Measurements from ENCODE around the gene FAM234A. TPM values are rescaled to one million over a fixed set of nuclear protein-coding genes. Genes with fewer than 3 reads are reported as not detected.
A peak's percentile ranks its signal among the peaks of the same experiment; 100 is the strongest.
"Not testable (repeated sequence)": the region's sequence is repeated elsewhere in the genome, so short reads cannot be mapped to it uniquely, and the experiment has no call there.

The FAM234A gene
- total and polyA plus RNA-seq, 3 experiments from 2014 or later = 23.1 to 27.9 (median 26.1) TPM

DNA sequence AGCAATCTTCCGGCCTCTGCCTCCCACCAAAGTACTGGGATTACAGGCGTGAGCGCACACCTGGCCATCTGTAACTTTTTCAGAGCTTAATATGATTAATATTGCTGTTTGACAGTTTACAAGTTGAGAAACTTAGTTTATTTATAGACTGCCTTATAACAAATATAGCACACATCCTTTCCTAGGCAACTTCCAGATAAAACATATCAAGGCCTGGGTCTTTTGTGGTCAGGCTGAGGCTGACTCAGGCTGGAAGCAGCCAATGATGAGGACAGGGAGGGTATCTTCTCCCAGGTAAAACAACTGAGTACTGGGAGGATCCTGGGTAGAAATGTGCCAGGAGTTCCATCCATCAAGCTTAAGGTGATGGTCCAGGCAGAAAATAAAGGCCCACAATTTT, 21.6 kb upstream of the FAM234A start:
- Mint-ChIP-seq H3K4me3 (no peak overlapping the region), H3K4me1 (peaks cover 0 to 22% (median 7%) of the 10 kb centered on the region in 3 donors), H3K27me3 (no peaks in the 10 kb centered on the region), H3K36me3 (peaks cover 0 to 85% (median 6%) of the 10 kb centered on the region in 3 donors), H3K9me3 (no peaks in the 10 kb centered on the region), H3K27ac (peak overlapping the region in 5 of 8 donors; percentile 23 to 74 (median 33))
- peaks cover 24% of the 10 kb centered on the region for H3K36me3 ChIP-seq (ENCODE audit: insufficient read depth, low read length)
- H3K27ac ChIP-seq (ENCODE audit: low read depth, low read length) = no peak overlapping the region
- POLR2A ChIA-PET = no interaction called here
- H3K27me3 ChIP-seq (ENCODE audit: insufficient read depth, low read length, poor library complexity, severe bottlenecking) = no peaks in the 10 kb centered on the region
- DNase-seq = no peak
- H3K4me3 ChIP-seq (ENCODE audit: low read length) = no peak overlapping the region
- H3K9me3 ChIP-seq (ENCODE audit: low read length) = no peaks in the 10 kb centered on the region
- no peaks in the 10 kb centered on the region for H3K4me1 ChIP-seq (ENCODE audit: insufficient read depth, low read length)
- CTCF ChIA-PET = no interaction called here

- Histone ChIP-seq H3K4me3 (ENCODE audit: low read length) (no peak overlapping the region), H3K4me1 (ENCODE audit: insufficient read depth, low read length) (no peaks in the 10 kb centered on the region), H3K36me3 (ENCODE audit: insufficient read depth, low read length) (peaks cover 35% of the 10 kb centered on the region), H3K27ac (ENCODE audit: low read depth, low read length) (no peak overlapping the region), H3K27me3 (ENCODE audit: insufficient read depth, low read length, poor library complexity, severe bottlenecking) (no peaks in the 10 kb centered on the region), H3K9me3 (ENCODE audit: low read length) (no peaks in the 10 kb centered on the region)
- DNase-seq = no peak
- CTCF ChIA-PET = interaction anchor here (1.8 kb wide), 1 partner anchor 142 kb away, joined by 5 read pairs; no protein-coding TSS in a partner anchor
- Mint-ChIP-seq H3K27me3 (peaks cover 0 to 2% of the 10 kb centered on the region in 2 donors), H3K4me1 (peaks cover 7 to 26% (median 19%) of the 10 kb centered on the region in 3 donors), H3K4me3 (no peak overlapping the region), H3K27ac (no peak overlapping the region), H3K9me3 (no peaks in the 10 kb centered on the region), H3K36me3 (peaks cover 0 to 78% (median 15%) of the 10 kb centered on the region in 3 donors)
- POLR2A ChIA-PET = no interaction called here
Measured at GRCh38 chr16:220021-220420, 14.6 kb upstream of the FAM234A start.

DNA sequence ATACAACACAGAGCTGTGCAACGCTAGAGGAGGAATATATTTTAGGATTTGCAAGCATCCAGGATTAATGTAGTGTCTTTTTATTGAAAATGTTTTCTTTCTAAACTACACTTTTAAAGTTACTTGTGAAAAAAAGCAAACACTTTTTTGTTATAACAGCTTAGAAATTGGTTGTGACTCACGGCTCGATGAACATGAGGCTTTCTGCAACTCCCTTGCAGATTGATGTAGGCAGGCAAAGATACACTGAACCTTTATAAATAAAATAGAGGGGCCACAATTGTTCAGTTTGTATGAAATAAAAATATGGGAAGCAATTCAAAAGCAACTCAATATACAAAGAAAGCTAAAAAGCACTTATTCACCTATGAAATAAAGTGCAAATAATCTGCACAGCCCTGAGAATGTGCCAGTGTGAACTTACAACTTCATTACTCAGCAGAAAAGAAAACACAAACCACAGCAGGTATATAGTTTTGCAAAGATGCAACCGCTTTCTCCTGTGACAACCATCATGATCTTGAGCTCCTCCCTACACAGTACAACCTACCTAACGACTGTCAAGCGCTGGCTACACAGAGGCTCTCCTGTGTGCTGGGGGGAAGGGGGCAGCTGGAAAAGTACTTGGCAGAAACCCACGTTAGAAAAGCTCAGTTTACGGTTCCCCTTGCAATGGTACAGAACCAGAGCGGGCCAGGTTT, 6.3 kb upstream of the FAM234A start:
- Mint-ChIP-seq H3K36me3 (peaks cover 5 to 50% (median 7%) of the 10 kb centered on the region in 3 donors), H3K4me3 (peak overlapping the region; percentile 86 to 95 (median 89)), H3K27me3 (no peaks in the 10 kb centered on the region), H3K4me1 (peaks cover 29 to 39% (median 39%) of the 10 kb centered on the region in 3 donors), H3K9me3 (no peaks in the 10 kb centered on the region), H3K27ac (peak overlapping the region; percentile 80 to 97 (median 92))
- Histone ChIP-seq H3K4me3 (ENCODE audit: low read length) (peak overlapping the region; percentile 78), H3K4me1 (ENCODE audit: insufficient read depth, low read length) (peaks cover 25% of the 10 kb centered on the region), H3K27ac (ENCODE audit: low read depth, low read length) (peak overlapping the region; percentile 95), H3K27me3 (ENCODE audit: insufficient read depth, low read length, poor library complexity, severe bottlenecking) (no peaks in the 10 kb centered on the region), H3K36me3 (ENCODE audit: insufficient read depth, low read length) (peaks cover 24% of the 10 kb centered on the region), H3K9me3 (ENCODE audit: low read length) (no peaks in the 10 kb centered on the region)
- DNase-seq = peak in 1 of 5 donors; percentile 1
- ChIA-PET POLR2A (interaction anchor here (0.5 to 1.0 kb wide), 5 partner anchors 10 to 360 kb away, joined by 3 to 6 read pairs (median 3); no protein-coding TSS in a partner anchor), CTCF (interaction anchor here (0.8 to 3.3 kb wide), 8 partner anchors 12 to 173 kb away, joined by 3 to 11 read pairs (median 4); partner anchors contain the start of gene DECR2)

DNA sequence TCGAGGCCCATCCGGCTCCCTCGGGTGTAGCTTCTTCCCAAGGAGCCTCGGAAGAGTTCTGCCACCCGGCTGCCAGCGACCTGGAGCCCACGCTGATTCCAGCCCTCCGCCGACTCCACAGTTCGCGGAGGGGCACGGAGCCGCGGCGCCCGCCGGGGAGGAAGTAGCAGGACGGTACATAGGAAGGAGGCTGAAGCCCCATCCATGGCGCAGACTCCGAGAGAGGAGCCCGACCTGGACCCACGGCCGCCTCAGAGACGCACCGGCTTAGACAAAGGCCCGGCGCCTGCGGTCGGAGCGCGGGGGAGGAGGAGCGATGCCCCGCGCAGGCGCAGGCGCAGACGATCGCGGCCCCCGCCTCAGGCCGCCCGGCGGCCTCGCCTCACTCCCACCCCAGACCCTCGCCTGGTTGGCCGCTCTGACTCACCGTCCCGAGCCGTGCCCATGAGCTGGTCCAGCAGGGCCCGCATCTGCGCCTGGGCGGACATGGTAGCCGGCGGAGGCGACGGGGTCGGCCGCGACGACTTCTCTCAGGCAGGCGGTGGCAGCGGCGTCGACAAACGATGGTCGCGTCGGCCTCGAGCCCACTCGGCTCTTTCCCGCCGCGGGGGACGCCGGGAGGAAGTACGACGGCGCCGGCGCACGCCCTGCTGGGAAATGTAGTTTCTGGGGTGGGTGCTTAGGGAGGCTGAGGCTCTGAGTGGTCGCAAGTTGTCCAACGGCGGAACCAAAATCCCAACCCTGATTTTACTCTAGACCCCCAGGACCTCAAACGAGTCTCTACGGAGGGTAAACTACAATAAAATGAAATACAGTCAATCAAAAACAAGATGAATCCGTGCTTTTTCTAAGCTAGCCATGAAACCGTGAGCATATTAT, 5.5 kb upstream of the FAM234A start, which contains the start of gene LUC7L:
Gene LUC7L, minus strand, starts transcription at position 598 of the 879 bp plus-strand sequence. Its CDS starts 110 bp downstream, at position 488.
- H3K27me3 ChIP-seq (ENCODE audit: insufficient read depth, low read length, poor library complexity, severe bottlenecking) = no peaks in the 10 kb centered on the region
- H3K9me3 Mint-ChIP-seq = no peaks in the 10 kb centered on the region
- H3K36me3 Mint-ChIP-seq = peaks cover 5 to 42% (median 7%) of the 10 kb centered on the region in 3 donors
- no peaks in the 10 kb centered on the region for H3K9me3 ChIP-seq (ENCODE audit: low read length)
- peak within 1 kb of the TSS; percentile 86 to 95 (median 89) for H3K4me3 Mint-ChIP-seq
- H3K4me1 Mint-ChIP-seq = peaks cover 29 to 39% (median 39%) of the 10 kb centered on the region in 3 donors
- ChIA-PET POLR2A (interaction anchor here (0.6 to 1.0 kb wide), 3 partner anchors 11 to 198 kb away, joined by 3 to 4 read pairs (median 3); partner anchors contain the start of gene RAB11FIP3), CTCF (interaction anchor here (0.8 to 3.3 kb wide), 7 partner anchors 13 to 173 kb away, joined by 3 to 11 read pairs (median 4); partner anchors contain the start of gene DECR2)
- peaks cover 24% of the 10 kb centered on the region for H3K36me3 ChIP-seq (ENCODE audit: insufficient read depth, low read length)
- no peaks in the 10 kb centered on the region for H3K27me3 Mint-ChIP-seq
- peak within 1 kb of the TSS; percentile 87 to 97 (median 96) for H3K27ac Mint-ChIP-seq
- H3K4me3 ChIP-seq (ENCODE audit: low read length) = peak within 1 kb of the TSS; percentile 78
- peak; percentile 78 to 90 (median 84) for DNase-seq
- peak within 1 kb of the TSS; percentile 95 for H3K27ac ChIP-seq (ENCODE audit: low read depth, low read length)
- peaks cover 25% of the 10 kb centered on the region for H3K4me1 ChIP-seq (ENCODE audit: insufficient read depth, low read length)

- no peak for DNase-seq
- no peaks in the 10 kb centered on the region for H3K27me3 ChIP-seq (ENCODE audit: insufficient read depth, low read length, poor library complexity, severe bottlenecking)
- H3K4me3 ChIP-seq (ENCODE audit: low read length) = peak overlapping the region; percentile 78
- H3K36me3 ChIP-seq (ENCODE audit: insufficient read depth, low read length) = peaks cover 24% of the 10 kb centered on the region
- Mint-ChIP-seq H3K27me3 (no peaks in the 10 kb centered on the region), H3K4me3 (peak overlapping the region; percentile 69 to 95 (median 88)), H3K27ac (peak overlapping the region in 6 of 8 donors; percentile 81 to 97 (median 96)), H3K9me3 (no peaks in the 10 kb centered on the region), H3K36me3 (peaks cover 5 to 42% (median 7%) of the 10 kb centered on the region in 3 donors), H3K4me1 (peaks cover 31 to 44% (median 44%) of the 10 kb centered on the region in 3 donors)
- peaks cover 25% of the 10 kb centered on the region for H3K4me1 ChIP-seq (ENCODE audit: insufficient read depth, low read length)
- H3K9me3 ChIP-seq (ENCODE audit: low read length) = no peaks in the 10 kb centered on the region
- ChIA-PET POLR2A (interaction anchor here (0.7 kb wide), 1 partner anchor 196 kb away, joined by 3 read pairs; the partner anchor contains the start of gene RAB11FIP3), CTCF (interaction anchor here (1.0 to 3.3 kb wide), 2 partner anchors 123 to 132 kb away, joined by 4 to 11 read pairs; no protein-coding TSS in a partner anchor)
- peak overlapping the region; percentile 95 for H3K27ac ChIP-seq (ENCODE audit: low read depth, low read length)
Measured at GRCh38 chr16:229731-230281, 4.8 kb upstream of the FAM234A start.

DNA sequence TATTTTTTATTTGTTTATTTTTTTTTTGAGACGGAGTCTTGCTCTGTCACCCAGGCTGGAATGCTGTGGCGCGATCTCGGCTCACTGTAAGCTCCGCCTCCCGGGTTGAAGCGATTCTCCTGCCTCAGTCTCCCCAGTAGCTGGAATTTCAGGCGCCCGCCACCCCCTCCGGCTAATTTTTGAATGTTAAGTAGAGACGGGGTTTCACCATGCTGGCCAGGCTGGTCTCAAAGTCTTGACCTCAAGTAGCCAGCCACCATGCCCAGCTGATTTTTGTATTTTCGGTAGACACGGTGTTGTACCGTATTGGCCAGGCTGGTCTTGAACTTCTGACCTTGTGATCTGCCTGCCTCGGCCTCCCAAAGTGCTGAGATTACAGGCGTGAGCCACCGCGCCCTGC, 4.3 kb upstream of the FAM234A start:
- H3K9me3 ChIP-seq (ENCODE audit: low read length); H3K27me3 ChIP-seq (ENCODE audit: insufficient read depth, low read length, poor library complexity, severe bottlenecking); H3K9me3 Mint-ChIP-seq; H3K4me3 ChIP-seq (ENCODE audit: low read length); H3K27me3 Mint-ChIP-seq; DNase-seq; H3K27ac ChIP-seq (ENCODE audit: low read depth, low read length); H3K4me3 Mint-ChIP-seq; POLR2A ChIA-PET: not testable (repeated sequence)
- Histone ChIP-seq H3K4me1 (ENCODE audit: insufficient read depth, low read length) (peaks cover 25% of the 10 kb centered on the region), H3K36me3 (ENCODE audit: insufficient read depth, low read length) (peaks cover 24% of the 10 kb centered on the region)
- H3K36me3 Mint-ChIP-seq = peaks cover 5 to 43% (median 7%) of the 10 kb centered on the region in 3 donors
- H3K4me1 Mint-ChIP-seq = peaks cover 35 to 49% (median 49%) of the 10 kb centered on the region in 3 donors
- peak overlapping the region in 1 of 8 donors; percentile 79 for H3K27ac Mint-ChIP-seq
- CTCF ChIA-PET = interaction anchor here (3.3 kb wide), 1 partner anchor 132 kb away, joined by 11 read pairs; no protein-coding TSS in a partner anchor

- Mint-ChIP-seq H3K27me3 (no peaks in the 10 kb centered on the region), H3K36me3 (peaks cover 3 to 38% (median 7%) of the 10 kb centered on the region in 3 donors), H3K9me3 (no peaks in the 10 kb centered on the region), H3K4me3 (peak overlapping the region in 1 of 7 donors; percentile 63), H3K4me1 (peaks cover 38 to 50% (median 50%) of the 10 kb centered on the region in 3 donors), H3K27ac (peak overlapping the region in 3 of 8 donors; percentile 32 to 79 (median 66))
- no peak for DNase-seq
- ChIA-PET POLR2A (no interaction called here), CTCF (interaction anchor here (3.3 kb wide), 1 partner anchor 131 kb away, joined by 11 read pairs; no protein-coding TSS in a partner anchor)
- Histone ChIP-seq H3K4me3 (ENCODE audit: low read length) (no peak overlapping the region), H3K4me1 (ENCODE audit: insufficient read depth, low read length) (peaks cover 30% of the 10 kb centered on the region), H3K9me3 (ENCODE audit: low read length) (no peaks in the 10 kb centered on the region), H3K27ac (ENCODE audit: low read depth, low read length) (no peak overlapping the region), H3K36me3 (ENCODE audit: insufficient read depth, low read length) (peaks cover 20% of the 10 kb centered on the region), H3K27me3 (ENCODE audit: insufficient read depth, low read length, poor library complexity, severe bottlenecking) (no peaks in the 10 kb centered on the region)
Measured at GRCh38 chr16:230949-231348, 3.7 kb upstream of the FAM234A start.
